Breast epithelium (tissue), 3 donors: ENCODE results near the gene HJURP.

ENCODE experiments used
- POLR2A ChIP-seq: fragments of 450-650 bp; IDR thresholded peaks from one replicate; pipeline ENCODE4 v1.6.1; 2016; ENCODE audit warnings: antibody characterized with exemption, mild to moderate bottlenecking, moderate library complexity
- POLR2AphosphoS5 ChIP-seq, 3 donors: sonication (generic); formaldehyde crosslinking; IDR thresholded peaks; one replicate each; pipeline ENCODE4 v1.6.1; 2017; ENCODE audit warnings: antibody characterized with exemption in 3 of 3
- TF ChIP-seq, protein P1 (sequence below), 3 donors: fragments of 450-650 bp; IDR thresholded peaks; one replicate each; pipeline ENCODE4 v1.5.1; 2016 to 2017; ENCODE audit warnings: antibody characterized with exemption in 3 of 3, mild to moderate bottlenecking in 3 of 3, moderate library complexity in 3 of 3

DNA sequence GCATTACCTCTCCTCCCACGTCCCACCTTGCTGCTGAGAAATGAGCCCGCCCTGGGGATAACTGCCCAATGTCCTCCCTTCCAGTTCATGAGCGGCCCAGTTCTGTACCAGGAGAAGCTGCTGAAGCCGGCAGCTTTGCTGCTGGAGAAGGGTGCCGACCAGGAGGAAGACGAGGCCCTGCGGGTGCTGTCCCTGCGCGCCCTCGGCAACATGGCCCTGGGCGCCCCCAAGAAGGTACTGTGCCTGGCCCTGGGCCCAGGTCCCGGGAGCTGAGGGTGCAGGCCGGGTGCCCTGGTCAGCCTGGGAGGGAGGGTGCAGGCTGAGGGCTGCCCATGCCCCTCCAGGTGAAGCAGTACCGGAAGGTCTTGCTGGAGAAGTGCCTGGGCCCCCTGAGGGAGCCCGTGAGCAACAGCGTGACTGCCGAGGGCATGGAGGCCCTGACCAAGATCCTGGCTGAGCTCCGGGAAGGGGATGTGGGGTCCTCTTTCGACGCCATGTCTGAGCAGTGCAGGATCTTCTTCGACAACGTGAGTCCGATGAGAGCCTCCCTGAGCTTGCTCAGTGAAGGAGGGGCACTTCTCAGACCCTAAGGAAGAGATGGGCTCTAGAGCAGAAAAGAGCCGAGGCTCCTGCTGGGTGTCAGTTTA is 25.7 kb downstream of the HJURP start:
- TF ChIP-seq, protein P1, sequence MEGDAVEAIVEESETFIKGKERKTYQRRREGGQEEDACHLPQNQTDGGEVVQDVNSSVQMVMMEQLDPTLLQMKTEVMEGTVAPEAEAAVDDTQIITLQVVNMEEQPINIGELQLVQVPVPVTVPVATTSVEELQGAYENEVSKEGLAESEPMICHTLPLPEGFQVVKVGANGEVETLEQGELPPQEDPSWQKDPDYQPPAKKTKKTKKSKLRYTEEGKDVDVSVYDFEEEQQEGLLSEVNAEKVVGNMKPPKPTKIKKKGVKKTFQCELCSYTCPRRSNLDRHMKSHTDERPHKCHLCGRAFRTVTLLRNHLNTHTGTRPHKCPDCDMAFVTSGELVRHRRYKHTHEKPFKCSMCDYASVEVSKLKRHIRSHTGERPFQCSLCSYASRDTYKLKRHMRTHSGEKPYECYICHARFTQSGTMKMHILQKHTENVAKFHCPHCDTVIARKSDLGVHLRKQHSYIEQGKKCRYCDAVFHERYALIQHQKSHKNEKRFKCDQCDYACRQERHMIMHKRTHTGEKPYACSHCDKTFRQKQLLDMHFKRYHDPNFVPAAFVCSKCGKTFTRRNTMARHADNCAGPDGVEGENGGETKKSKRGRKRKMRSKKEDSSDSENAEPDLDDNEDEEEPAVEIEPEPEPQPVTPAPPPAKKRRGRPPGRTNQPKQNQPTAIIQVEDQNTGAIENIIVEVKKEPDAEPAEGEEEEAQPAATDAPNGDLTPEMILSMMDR (IDR thresholded peaks at IDR 0.05): no peak
- no peak for TF ChIP-seq POLR2AphosphoS5 (IDR thresholded peaks at IDR 0.05)
- TF ChIP-seq POLR2A: no peak
